Measurements from ENCODE around the gene CCL8.
A peak's percentile ranks its signal among the peaks of the same experiment; 100 is the strongest.

CCL8 gene

GRCh38 chr17:34319039-34319483, at the start of gene CCL8:
Gene CCL8 (plus strand): TSS chr17:34319435. CDS start chr17:34319502, 67 bp downstream.
- DNase-seq (ENCODE audit: low spot score), result no peak

GRCh38 chr17:34269969-34270368, 49.3 kb upstream of the CCL8 start, which contains the start of gene CCL7:
Gene CCL7 (plus strand): TSS chr17:34270221. CDS start chr17:34270291, 70 bp downstream.
- no peak for DNase-seq (ENCODE audit: low spot score)

GRCh38 chr17:34275881-34276280, 43.4 kb upstream of the CCL8 start:
- no peak for DNase-seq (ENCODE audit: low spot score)

GRCh38 chr17:34276826-34277225, 42.4 kb upstream of the CCL8 start:
- DNase-seq (ENCODE audit: low spot score), result no peak

GRCh38 chr17:34283571-34283970, 35.7 kb upstream of the CCL8 start:
- DNase-seq (ENCODE audit: low spot score), result no peak

GRCh38 chr17:34285286-34285792, 33.9 kb upstream of the CCL8 start, which contains the start of gene CCL11:
Gene CCL11 (plus strand): TSS chr17:34285742. CDS start chr17:34285809, 67 bp downstream.
- DNase-seq (ENCODE audit: low spot score), result no peak

GRCh38 chr17:34287875-34288274, 31.4 kb upstream of the CCL8 start:
- no peak for DNase-seq (ENCODE audit: low spot score)

GRCh38 chr17:34290586-34290985, 28.6 kb upstream of the CCL8 start:
- DNase-seq (ENCODE audit: low spot score), result no peak

- DNase-seq (ENCODE audit: low spot score), result peak; percentile 17
These were observed 27.4 kb upstream of the CCL8 start for GRCh38 chr17:34291721-34292348.

GRCh38 chr17:34299027-34299426, 20.2 kb upstream of the CCL8 start:
- no peak for DNase-seq (ENCODE audit: low spot score)

GRCh38 chr17:34299956-34300577, 19.2 kb upstream of the CCL8 start:
- DNase-seq (ENCODE audit: low spot score), result no peak

GRCh38 chr17:34300652-34301370, 18.4 kb upstream of the CCL8 start:
- DNase-seq (ENCODE audit: low spot score), result peak; percentile 32

- DNase-seq (ENCODE audit: low spot score), result no peak
These were observed 17.2 kb upstream of the CCL8 start for GRCh38 chr17:34301986-34302385.

- DNase-seq (ENCODE audit: low spot score), result no peak
These were observed 16.6 kb upstream of the CCL8 start for GRCh38 chr17:34302636-34303035.

- no peak for DNase-seq (ENCODE audit: low spot score)
These were observed 15.6 kb upstream of the CCL8 start for GRCh38 chr17:34303606-34304005.

GRCh38 chr17:34305061-34305460, 14.2 kb upstream of the CCL8 start:
- DNase-seq (ENCODE audit: low spot score), result no peak

- DNase-seq (ENCODE audit: low spot score), result no peak
These were observed 13.6 kb upstream of the CCL8 start for GRCh38 chr17:34305606-34306005.

GRCh38 chr17:34306466-34306865, 12.8 kb upstream of the CCL8 start:
- no peak for DNase-seq (ENCODE audit: low spot score)

- DNase-seq (ENCODE audit: low spot score), result peak; percentile 25
These were observed 12.1 kb upstream of the CCL8 start for GRCh38 chr17:34307110-34307509.

GRCh38 chr17:34308371-34308770, 10.9 kb upstream of the CCL8 start:
- no peak for DNase-seq (ENCODE audit: low spot score)

- DNase-seq (ENCODE audit: low spot score), result no peak
These were observed 7.9 kb upstream of the CCL8 start for GRCh38 chr17:34311291-34311690.

- no peak for DNase-seq (ENCODE audit: low spot score)
These were observed 7.2 kb upstream of the CCL8 start for GRCh38 chr17:34312080-34312479.

- DNase-seq (ENCODE audit: low spot score), result no peak
These were observed 6.1 kb upstream of the CCL8 start for GRCh38 chr17:34313164-34313563.
